Panc1 (cell line): ENCODE results near the gene STXBP1. TPM values are rescaled to one million over a fixed set of nuclear protein-coding genes. Genes with fewer than 3 reads are reported as not detected.

ENCODE experiments used
- ATAC-seq: fragments of 200-7000 bp; cut with Tn5 transposase; 2 replicates; pipeline ENCODE4 v1.9.1; 2020; ENCODE audit warnings: mild to moderate bottlenecking, moderate library complexity
- BruUV-seq: library from RNA; stranded (reverse); fragments of 400-500 nt; replicated peaks from 2 replicates; lab custom pipeline; 2021; lab: Mats Ljungman, UMichigan
- CTCF ChIA-PET: fragments of 300-600 bp; sonication (Branson Sonifier 250); formaldehyde crosslinking; loops from one replicate; lab custom pipeline; 2022; ENCODE audit warnings: antibody characterized with exemption; lab: Charles Lee
- POLR2A ChIA-PET: fragments of 300-600 bp; sonication (Branson Sonifier 250); formaldehyde crosslinking; loops from one replicate; lab custom pipeline; 2022; ENCODE audit warnings: antibody characterized with exemption; lab: Charles Lee
- DNase-seq: peaks from one replicate; pipeline ENCODE4 v3.0.0-alpha.2; 2010; ENCODE audit warnings: low read depth, low spot score
- H3K27ac ChIP-seq: 2 replicates; pipeline ENCODE4 v1.5.1; 2011; ENCODE audit warnings: mild to moderate bottlenecking, low read length, inconsistent platforms
- H3K27me3 ChIP-seq: fragments of 200-500 bp; sonication (Bioruptor generic); 2 replicates; pipeline ENCODE4 v1.6.0; 2014; ENCODE audit warnings: low read length, inconsistent platforms; ENCODE audit not compliant: control insufficient read depth, insufficient read depth
- H3K36me3 ChIP-seq: fragments of 200-500 bp; sonication (Bioruptor generic); 2 replicates; pipeline ENCODE4 v1.5.1; 2014; ENCODE audit warnings: inconsistent platforms, mild to moderate bottlenecking, low read length, moderate library complexity; ENCODE audit not compliant: control insufficient read depth, insufficient read depth
- H3K4me1 ChIP-seq: 2 replicates; pipeline ENCODE4 v1.5.1; 2011; ENCODE audit warnings: inconsistent platforms, mild to moderate bottlenecking, low read length, moderate library complexity; ENCODE audit not compliant: control insufficient read depth, insufficient read depth
- H3K4me3 ChIP-seq, 2 experiments: 2 replicates each; pipeline ENCODE4 v1.5.1; 2011 to 2012; ENCODE audit warnings: low read depth in 2 of 2, low read length in 2 of 2, mild to moderate bottlenecking in 2 of 2, inconsistent platforms in 1 of 2, moderate library complexity in 1 of 2
- H3K9me3 ChIP-seq: fragments of 200-500 bp; sonication (Bioruptor generic); 2 replicates; pipeline ENCODE4 v1.5.1; 2014; ENCODE audit warnings: low read depth, mild to moderate bottlenecking, inconsistent platforms, low read length, moderate library complexity; ENCODE audit not compliant: control insufficient read depth, insufficient read depth
- POLR2AphosphoS5 ChIP-seq: IDR thresholded peaks from 2 replicates; pipeline ENCODE4 v1.6.1; 2012; ENCODE audit warnings: mild to moderate bottlenecking, low read depth, low read length, moderate library complexity
- REST ChIP-seq, 2 experiments: IDR thresholded peaks; 2 replicates each; pipeline ENCODE4 v1.6.1; 2011 to 2012; ENCODE audit warnings: low read depth in 2 of 2, control low read depth in 1 of 2, low read length in 1 of 2, mild to moderate bottlenecking in 1 of 2, moderate library complexity in 1 of 2; ENCODE audit not compliant: insufficient read depth in 1 of 2
- SIN3A ChIP-seq: IDR thresholded peaks from 2 replicates; pipeline ENCODE4 v1.6.1; 2012; ENCODE audit warnings: low read depth, mild to moderate bottlenecking, low read length, moderate library complexity, borderline replicate concordance; ENCODE audit not compliant: insufficient read depth
- TCF7L2 ChIP-seq: IDR thresholded peaks from 2 replicates; pipeline ENCODE4 v1.6.1; 2011; ENCODE audit warnings: mild to moderate bottlenecking, low read depth, low read length, inconsistent platforms
- in situ Hi-C: cut with HindIII; loops from 2 replicates; pipeline ENCODE4 v1.10.0; 2016; ENCODE audit warnings: low sequenced_read_pairs, low pct_unique_long_range_greater_than_20kb
- intact Hi-C: fragments of 100-400 bp; cut with micrococcal nuclease; formaldehyde crosslinking; loops from one replicate; pipeline ENCODE4 v1.10.0; 2022; ENCODE audit not compliant: unreplicated experiment
- total RNA-seq: library from RNA; stranded (reverse); gene quantifications from one replicate; pipeline ENCODE4 v1.2.1, GENCODE V29; 2021; ENCODE audit not compliant: unreplicated experiment
- TF ChIP-seq, protein P1 (sequence below): fragments of 450-650 bp; IDR thresholded peaks from 2 replicates; pipeline ENCODE4 v1.5.1; 2017; ENCODE audit warnings: mild to moderate bottlenecking

Gene STXBP1
- total RNA-seq, 1 experiment from 2014 or later: 67.5 TPM

DNA sequence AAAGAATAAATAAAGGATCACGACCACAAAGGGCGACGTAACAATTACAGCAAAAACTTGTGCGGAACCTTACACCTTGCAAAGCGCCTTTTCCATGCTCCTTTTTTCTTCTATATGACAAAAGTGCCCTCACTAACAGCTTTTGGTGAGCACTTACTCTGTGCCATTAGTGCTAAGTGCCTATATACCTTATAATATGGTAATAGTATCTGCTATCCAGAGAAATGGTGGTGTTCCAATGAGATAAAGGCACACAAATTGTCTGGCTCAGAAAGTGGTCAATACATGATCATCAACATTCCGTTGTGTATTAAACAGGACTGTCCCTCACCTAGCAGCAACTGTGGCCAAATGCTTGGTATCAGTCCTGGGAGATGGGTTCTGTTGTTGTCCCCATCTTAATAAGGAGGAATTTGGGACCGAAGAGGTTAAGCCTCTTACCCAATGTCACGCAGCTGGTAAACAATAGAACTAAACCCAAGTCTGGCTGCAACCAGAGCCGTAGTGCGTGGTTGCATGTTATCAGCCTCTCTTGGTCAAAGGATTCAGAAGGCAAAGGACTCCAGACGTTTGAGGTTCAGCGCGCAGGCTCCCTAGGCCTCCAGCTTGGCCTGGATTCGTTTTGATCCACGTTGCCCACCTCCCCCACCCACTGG lies 123.6 kb downstream of the STXBP1 start:
- Histone ChIP-seq H3K27me3 (no peaks in the 10 kb centered on the region), H3K4me1 (no peaks in the 10 kb centered on the region), H3K9me3 (no peaks in the 10 kb centered on the region), H3K27ac (no peak overlapping the region), H3K36me3 (no peaks in the 10 kb centered on the region), H3K4me3 (peak overlapping the region in 1 of 2 experiments; percentile 63; a peak in 1 of 4 replicates)
- DNase-seq (no peak), ATAC-seq (no peak)
- in situ Hi-C loops (no loop called here), intact Hi-C loops (loop anchor here (2.0 to 10.0 kb wide), 2 partner anchors 49 to 151 kb away; no protein-coding TSS in a partner anchor)
- no TSS peak for BruUV-seq
- ChIA-PET CTCF (interaction anchor here (0.7 to 1.4 kb wide), 4 partner anchors 19 to 184 kb away, joined by 3 to 14 read pairs (median 4); no protein-coding TSS in a partner anchor), POLR2A (interaction anchor here (0.7 kb wide), 1 partner anchor 10 kb away, joined by 3 read pairs; no protein-coding TSS in a partner anchor)
- no peak for TF ChIP-seq POLR2AphosphoS5
- TF ChIP-seq REST (IDR thresholded peaks at IDR 0.05; ENCODE audit: insufficient read depth in 1 of 2, low read depth in 2 of 2, low read length in 1 of 2): no peak
- TF ChIP-seq, protein P1, sequence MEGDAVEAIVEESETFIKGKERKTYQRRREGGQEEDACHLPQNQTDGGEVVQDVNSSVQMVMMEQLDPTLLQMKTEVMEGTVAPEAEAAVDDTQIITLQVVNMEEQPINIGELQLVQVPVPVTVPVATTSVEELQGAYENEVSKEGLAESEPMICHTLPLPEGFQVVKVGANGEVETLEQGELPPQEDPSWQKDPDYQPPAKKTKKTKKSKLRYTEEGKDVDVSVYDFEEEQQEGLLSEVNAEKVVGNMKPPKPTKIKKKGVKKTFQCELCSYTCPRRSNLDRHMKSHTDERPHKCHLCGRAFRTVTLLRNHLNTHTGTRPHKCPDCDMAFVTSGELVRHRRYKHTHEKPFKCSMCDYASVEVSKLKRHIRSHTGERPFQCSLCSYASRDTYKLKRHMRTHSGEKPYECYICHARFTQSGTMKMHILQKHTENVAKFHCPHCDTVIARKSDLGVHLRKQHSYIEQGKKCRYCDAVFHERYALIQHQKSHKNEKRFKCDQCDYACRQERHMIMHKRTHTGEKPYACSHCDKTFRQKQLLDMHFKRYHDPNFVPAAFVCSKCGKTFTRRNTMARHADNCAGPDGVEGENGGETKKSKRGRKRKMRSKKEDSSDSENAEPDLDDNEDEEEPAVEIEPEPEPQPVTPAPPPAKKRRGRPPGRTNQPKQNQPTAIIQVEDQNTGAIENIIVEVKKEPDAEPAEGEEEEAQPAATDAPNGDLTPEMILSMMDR: no peak
- TF ChIP-seq SIN3A: no peak
- TF ChIP-seq TCF7L2: no peak

DNA sequence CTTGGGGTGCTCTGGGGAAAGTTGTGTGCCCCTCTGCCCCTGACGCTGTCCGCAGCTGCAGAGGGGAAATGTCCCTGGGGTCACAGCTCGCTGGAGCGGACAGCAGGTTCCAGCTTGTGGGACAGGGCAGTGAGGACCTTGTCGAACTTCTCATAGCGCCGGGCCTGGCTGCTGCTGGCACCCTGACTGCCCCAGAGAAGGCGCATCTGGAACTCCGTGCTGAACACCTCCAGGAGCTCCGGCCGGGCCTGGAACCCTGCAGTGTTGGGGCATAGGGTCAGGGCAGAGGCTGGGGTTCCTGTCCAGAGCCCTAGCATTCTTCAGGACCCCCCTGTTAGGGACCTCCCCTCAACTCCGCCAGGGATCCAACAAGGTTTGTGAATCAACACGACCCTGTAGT lies 126.6 kb downstream of the STXBP1 start:
- in situ Hi-C loops: no loop called here
- no TSS peak for BruUV-seq
- ATAC-seq: no peak
- intact Hi-C loops: loop anchor here (10.0 kb wide), 1 partner anchor 154 kb away; no protein-coding TSS in a partner anchor
- CTCF ChIA-PET: no interaction called here
- Histone ChIP-seq H3K4me3 (no peak overlapping the region), H3K4me1 (no peaks in the 10 kb centered on the region), H3K36me3 (no peaks in the 10 kb centered on the region), H3K27ac (no peak overlapping the region), H3K9me3 (no peaks in the 10 kb centered on the region), H3K27me3 (no peaks in the 10 kb centered on the region)
- TF ChIP-seq REST (IDR thresholded peaks at IDR 0.05; ENCODE audit: insufficient read depth in 1 of 2, low read depth in 2 of 2, low read length in 1 of 2) (no peak), SIN3A (no peak)
- TF ChIP-seq, protein P1: no peak
- no peak for DNase-seq
- POLR2A ChIA-PET: no interaction called here
